SK-N-SH (cell line): Measurements from ENCODE around the gene IPO11.

Experiments used
- CTCF ChIP-seq: fragments of 200-600 bp; sonication (generic); IDR thresholded peaks from 2 replicates; pipeline ENCODE4 v1.6.1; 2017; ENCODE audit warnings: antibody characterized with exemption, mild to moderate bottlenecking, moderate library complexity
- EP300 ChIP-seq, 2 experiments: IDR thresholded peaks; 2 replicates each; pipeline versions ENCODE4 v1.4.0 to v1.6.1; 2012; ENCODE audit warnings: borderline replicate concordance in 1 of 2, low read depth in 1 of 2, low read length in 1 of 2
- EZH2phosphoT487 ChIP-seq: fragments of 200-600 bp; sonication (generic); IDR thresholded peaks from 2 replicates; pipeline ENCODE4 v1.6.1; 2017; ENCODE audit warnings: low read depth, mixed run types, mild to moderate bottlenecking, antibody characterized with exemption, moderate library complexity, borderline replicate concordance
- FOXJ3 ChIP-seq: sonication (generic); formaldehyde crosslinking; IDR thresholded peaks from 2 replicates; pipeline ENCODE4 v1.5.1; 2020; ENCODE audit warnings: mild to moderate bottlenecking, missing genetic modification reagents
- GABPA ChIP-seq: IDR thresholded peaks from 2 replicates; pipeline ENCODE4 v1.4.0; 2012; ENCODE audit warnings: low read depth, mild to moderate bottlenecking
- NFIC ChIP-seq: IDR thresholded peaks from 2 replicates; pipeline ENCODE4 v1.4.0; 2012; ENCODE audit warnings: borderline replicate concordance
- RFX5 ChIP-seq: IDR thresholded peaks from 2 replicates; pipeline ENCODE4 v1.6.1; 2012; ENCODE audit warnings: mild to moderate bottlenecking, improper control_type of control experiment, low read length
- SMC3 ChIP-seq: IDR thresholded peaks from 2 replicates; pipeline ENCODE4 v1.6.1; 2012; ENCODE audit warnings: low read depth, low read length, improper control_type of control experiment
- TCF12 ChIP-seq: IDR thresholded peaks from 2 replicates; pipeline ENCODE4 v1.4.0; 2012

GRCh38 chr5:62424763-62425162, 12.2 kb downstream of the IPO11 start:
- no peak for TF ChIP-seq GABPA
- TF ChIP-seq RFX5, result no peak
- no peak for TF ChIP-seq EZH2phosphoT487
- TF ChIP-seq NFIC, result no peak
- no peak for TF ChIP-seq TCF12
- no peak for TF ChIP-seq SMC3
- TF ChIP-seq FOXJ3, result no peak
- no peak for TF ChIP-seq CTCF
- no peak for TF ChIP-seq EP300 (IDR thresholded peaks at IDR 0.05; ENCODE audit: borderline replicate concordance in 1 of 2, low read depth in 1 of 2, low read length in 1 of 2)
